GM21717 (cell line): ENCODE data around the gene GAS2L1.

ENCODE experiments used
- ATAC-seq: cut with Tn5 transposase; IDR thresholded peaks from one replicate; pipeline ENCODE4 v1.9.1; 2021; ENCODE audit warnings: mild to moderate bottlenecking, moderate library complexity; ENCODE audit not compliant: unreplicated experiment

GAS2L1 gene

DNA sequence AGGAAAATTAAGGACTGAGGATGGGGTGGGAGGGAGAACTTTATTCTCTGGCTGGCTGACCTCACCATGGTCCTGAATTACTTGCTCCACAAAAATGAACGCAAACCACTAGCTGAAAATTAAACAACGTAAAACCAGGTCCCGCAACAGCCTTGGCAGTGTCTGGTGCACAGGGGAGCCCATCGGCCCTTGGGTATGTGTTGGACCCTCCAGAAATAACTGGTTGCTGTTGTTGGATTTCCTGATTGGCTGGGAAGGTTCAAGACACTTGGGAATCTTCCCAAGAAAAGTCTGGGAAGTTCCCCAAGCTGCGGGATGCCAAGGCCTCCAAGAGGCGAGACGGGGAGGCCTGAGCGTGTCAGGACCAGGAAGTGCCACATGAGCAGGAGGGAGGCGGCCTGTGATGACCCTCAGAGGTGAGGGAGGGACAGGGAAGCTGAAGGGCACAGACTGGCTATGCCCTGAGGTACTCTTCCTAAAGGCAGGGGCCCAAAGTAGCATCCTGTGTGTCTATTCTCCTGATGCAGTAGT lies 19.4 kb downstream of the GAS2L1 start:
- no peak for ATAC-seq

DNA sequence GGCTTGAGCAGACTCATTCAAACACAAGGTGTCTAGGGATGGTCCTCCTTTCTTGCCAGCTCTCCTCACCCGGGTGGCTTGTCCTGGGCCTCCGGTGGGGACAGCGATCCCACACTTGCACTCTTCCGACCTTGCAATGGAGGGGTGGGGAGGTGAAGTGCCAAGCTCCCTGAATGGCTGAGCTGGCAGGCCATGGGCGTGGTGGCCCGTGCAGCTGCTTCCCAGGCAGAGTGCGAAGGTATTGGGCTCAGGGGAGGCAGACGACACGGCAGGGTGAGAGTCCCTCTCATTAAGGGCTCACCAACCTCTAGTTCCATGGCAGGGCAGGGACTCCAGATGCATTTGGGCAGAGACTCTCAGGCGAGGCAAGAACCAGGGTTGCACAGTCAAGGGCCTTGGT lies 20.0 kb downstream of the GAS2L1 start:
- ATAC-seq, result no peak

GRCh38 chr22:29327089-29327764 lies 20.8 kb downstream of the GAS2L1 start:
- ATAC-seq, result no peak

DNA sequence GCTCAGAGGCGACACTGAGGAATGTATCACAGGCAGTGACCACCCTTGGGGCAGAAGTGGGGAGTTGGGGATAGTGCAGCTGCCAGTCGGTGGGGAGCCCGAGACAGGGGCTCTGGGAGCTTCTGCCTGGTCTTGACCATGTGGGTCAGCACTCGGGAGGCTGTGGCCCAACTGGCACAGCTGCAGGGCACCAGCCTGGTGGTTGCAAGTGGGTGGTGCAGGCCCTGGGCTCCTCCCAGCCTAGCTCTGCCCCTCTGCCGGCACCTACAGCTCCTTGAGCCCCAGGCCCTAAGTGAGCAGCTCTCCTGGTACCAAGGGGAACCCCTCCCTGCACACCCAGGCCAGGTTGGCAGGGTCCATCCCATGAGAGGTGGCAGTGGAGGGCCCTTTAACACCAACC lies 21.6 kb downstream of the GAS2L1 start:
- no peak for ATAC-seq

DNA sequence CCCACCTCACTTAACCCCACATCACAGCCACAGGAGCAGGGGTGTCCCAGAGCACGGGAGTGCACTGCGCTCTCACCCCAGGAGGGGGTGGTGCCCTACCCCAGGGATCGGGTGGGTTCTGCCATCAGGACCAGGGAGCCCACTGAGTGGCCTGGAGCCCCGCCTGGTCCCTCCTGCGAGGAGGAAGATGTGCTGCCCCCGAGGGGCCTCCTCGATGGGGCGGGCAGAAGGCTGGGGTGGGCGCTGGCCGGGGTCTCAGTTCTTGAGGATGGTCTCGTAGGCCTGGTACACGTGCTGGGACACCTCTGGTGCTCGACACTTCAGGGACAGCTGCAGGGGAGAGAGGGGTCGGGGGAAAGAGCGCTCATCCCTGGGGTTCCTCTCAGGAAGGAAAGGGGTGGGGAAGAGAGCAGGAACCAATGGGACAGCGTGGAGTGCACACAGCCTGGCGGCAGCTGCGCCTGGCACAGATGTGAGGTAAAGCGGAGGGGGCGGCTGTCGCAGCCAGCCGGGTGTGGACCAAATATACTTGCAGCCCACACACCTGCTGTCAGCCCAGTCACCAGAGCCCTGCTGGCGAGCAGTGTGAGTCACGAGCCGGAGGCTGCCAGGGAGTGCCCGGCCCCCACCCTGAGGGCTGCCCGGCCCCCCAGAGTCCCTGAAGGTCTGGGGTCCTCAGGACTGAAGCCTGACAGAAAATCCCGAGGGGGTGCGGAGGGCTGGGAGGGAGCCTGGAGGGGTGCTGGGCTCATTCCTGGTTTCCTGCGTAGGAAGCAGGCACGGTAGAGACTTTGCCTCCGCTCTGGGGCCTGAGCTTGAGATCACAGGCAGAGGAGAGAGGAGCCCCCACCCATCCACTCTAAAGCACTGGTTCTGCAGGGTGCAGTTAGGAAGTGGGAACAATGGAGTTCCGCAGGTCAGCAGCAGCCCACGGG lies 22.4 kb downstream of the GAS2L1 start:
- no peak for ATAC-seq

DNA sequence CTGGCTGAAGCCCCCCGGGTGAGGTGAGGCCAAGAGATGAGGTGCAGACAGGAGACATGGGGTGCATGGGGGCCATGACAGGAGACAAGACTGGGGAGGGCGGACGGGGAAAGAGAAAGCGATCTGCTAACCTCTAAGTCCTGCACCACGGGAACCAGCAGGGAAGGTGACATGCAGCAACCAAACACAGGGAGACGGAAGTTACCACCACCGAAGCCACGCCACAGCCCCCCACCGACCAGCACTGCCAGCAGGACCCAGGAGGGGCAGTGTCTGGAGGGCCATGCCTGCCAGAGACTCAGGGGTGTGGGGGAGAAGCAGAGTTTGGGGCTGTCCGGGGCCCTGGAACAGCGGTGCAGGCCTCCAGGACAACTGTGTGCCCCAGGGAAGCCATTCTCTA lies 23.1 kb downstream of the GAS2L1 start:
- no peak for ATAC-seq

GRCh38 chr22:29330291-29330690 lies 23.8 kb downstream of the GAS2L1 start:
- ATAC-seq, result no peak

- no peak for ATAC-seq
Measured at GRCh38 chr22:29330753-29331152, 24.3 kb downstream of the GAS2L1 start.

- ATAC-seq, result no peak
Measured at GRCh38 chr22:29331213-29331612, 24.8 kb downstream of the GAS2L1 start.

- ATAC-seq, result no peak
Measured at GRCh38 chr22:29331658-29332300, 25.3 kb downstream of the GAS2L1 start.

DNA sequence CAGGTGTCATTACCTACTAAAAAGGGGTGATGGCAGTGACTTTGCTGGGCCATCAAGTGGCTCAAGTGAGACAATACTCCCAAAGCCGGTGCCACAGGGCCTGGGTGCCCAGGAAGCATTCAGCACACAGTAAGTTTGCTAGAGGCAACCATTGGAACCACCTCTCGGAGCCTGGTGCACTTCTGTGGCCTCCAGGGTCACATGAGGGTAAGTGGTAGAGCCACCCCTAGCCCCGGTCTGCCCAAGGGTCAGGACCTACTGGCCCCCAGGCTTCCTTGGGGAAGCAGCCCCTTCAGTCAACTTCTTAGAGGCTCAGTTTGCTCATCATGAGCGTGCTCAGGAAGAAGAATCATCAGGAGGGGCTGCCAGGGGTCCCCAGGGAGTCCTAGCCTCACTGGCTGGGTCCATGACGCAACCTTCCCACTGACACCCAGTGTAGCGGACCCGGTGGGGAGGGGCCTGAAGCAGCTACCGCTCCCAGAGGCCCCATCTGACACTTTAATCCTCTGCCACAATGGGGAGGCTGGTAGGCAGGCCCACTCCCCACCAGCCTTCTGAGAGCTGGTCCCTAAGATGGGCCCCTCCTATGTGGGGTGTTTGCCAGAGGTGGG lies 26.5 kb downstream of the GAS2L1 start:
- ATAC-seq, result no peak

DNA sequence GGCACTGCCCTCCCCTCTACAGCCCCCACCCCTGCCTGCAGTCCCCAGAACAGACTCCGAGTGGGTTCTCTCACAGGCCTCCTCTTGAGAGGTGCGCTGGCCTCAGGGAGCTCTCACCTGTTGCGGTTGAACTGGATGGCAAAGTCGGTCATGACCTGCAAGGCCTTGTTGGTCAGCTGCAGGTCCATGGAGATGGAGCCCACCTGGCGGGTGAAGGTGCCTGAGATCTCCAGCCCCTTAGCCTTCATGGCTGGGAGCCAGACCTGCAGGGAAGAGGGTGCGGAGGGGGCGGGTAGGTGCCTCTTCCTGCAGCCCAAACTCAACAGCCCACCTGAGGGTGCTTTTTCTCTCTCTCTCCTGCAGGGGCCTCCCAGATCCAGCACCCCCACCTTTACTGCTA lies 27.7 kb downstream of the GAS2L1 start:
- no peak for ATAC-seq

DNA sequence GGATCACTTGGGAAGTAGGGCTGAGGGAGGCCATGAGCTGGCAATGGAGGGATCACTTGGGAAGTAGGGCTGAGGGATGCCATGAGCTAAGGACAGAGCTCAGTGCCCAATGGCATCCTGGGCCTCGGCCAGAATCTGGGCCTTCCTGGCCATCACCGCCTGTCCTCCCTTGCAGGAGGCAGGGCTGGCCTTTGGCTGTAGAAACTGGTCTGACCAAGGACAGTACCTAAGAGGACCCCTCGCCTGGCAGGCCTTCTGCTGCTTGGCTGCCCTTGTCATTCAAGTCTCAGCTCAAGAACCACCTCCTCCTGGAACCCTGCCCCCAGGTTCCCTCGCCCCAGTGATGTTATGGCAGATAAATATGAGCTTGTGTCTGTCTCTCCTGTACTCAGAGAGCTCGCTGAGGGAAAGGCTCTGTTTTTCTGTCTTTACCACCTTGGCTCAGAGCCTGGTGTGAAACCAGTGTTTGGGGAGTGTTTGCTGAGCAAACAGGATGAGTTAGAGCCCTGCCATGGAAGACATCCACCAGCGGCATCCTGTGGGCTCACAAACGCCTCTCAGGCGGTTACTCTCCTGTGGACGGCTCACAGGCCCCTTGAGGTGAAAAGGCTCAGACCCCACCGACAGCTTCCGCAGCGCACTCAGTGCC lies 28.4 kb downstream of the GAS2L1 start:
- ATAC-seq, result no peak

GRCh38 chr22:29335656-29336055 lies 29.2 kb downstream of the GAS2L1 start:
- ATAC-seq, result no peak

GRCh38 chr22:29336751-29337490 lies 30.5 kb downstream of the GAS2L1 start:
- ATAC-seq, result no peak

GRCh38 chr22:29337631-29338284 lies 31.3 kb downstream of the GAS2L1 start:
- no peak for ATAC-seq

GRCh38 chr22:29338398-29338797 lies 31.9 kb downstream of the GAS2L1 start:
- no peak for ATAC-seq

DNA sequence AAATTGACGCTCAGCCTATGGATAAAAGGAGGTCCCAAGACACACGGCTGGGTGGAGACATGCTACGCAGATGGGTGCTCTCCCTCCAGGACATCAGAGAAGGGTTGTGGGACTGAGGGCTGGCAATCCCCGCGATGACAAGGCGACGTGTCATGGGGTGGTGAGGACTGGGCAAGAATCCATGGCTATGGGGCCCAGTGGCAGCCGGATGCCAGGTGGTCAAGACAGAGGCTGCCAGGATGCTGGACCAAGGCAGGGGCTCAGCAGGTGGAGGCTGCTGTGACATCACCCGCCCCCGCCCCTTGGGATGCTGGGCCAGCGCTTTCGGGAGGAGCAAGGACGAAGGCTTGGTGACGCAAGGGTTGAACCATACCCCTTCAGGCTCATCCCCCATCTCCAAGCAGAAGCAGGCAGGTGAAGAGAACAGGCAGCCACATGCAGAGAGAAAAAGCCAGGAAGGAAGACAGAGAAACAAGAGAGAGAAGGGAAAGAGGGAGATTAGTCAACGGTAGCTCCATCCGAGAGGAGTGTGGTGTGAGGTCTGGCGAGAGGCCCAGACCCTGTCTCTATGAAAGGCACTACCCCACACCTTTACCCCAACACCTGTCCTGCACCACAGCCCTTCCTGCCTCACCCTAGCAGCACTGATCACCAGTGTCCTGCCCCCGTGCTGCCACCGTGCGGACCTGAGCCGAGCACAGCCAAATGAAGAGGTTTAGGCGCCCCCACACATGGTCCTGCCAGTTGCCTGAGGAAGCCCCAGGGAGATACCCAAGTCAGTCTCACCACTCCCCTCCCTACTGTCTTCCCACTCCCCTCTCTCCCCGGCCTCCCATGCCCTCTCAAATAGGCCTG lies 33.2 kb downstream of the GAS2L1 start:
- no peak for ATAC-seq
